Jurkat, Clone E6-1 (cell line): Measurements from ENCODE around the gene KIF1C. TPM values are rescaled to one million over a fixed set of nuclear protein-coding genes. Genes with fewer than 3 reads are reported as not detected.
A peak's percentile ranks its signal among the peaks of the same experiment; 100 is the strongest.

Experiments
- DNase-seq: peaks from one replicate; pipeline ENCODE4 v3.0.0-alpha.2; 2011; ENCODE audit warnings: low read depth, low spot score
- H3K4me3 ChIP-seq: 2 replicates; pipeline ENCODE4 v1.5.1; 2011; ENCODE audit warnings: mild to moderate bottlenecking, low read length, control low read depth, moderate library complexity
- polyA plus RNA-seq: library from polyadenylated mRNA; unstranded; fragments of >200 nt; gene quantifications from one replicate; pipeline ENCODE4 v1.2.1, GENCODE V29; 2012; ENCODE audit warnings: missing spikeins; ENCODE audit not compliant: insufficient read length, insufficient read depth

KIF1C gene
- polyA plus RNA-seq, result 23.6 TPM

DNA sequence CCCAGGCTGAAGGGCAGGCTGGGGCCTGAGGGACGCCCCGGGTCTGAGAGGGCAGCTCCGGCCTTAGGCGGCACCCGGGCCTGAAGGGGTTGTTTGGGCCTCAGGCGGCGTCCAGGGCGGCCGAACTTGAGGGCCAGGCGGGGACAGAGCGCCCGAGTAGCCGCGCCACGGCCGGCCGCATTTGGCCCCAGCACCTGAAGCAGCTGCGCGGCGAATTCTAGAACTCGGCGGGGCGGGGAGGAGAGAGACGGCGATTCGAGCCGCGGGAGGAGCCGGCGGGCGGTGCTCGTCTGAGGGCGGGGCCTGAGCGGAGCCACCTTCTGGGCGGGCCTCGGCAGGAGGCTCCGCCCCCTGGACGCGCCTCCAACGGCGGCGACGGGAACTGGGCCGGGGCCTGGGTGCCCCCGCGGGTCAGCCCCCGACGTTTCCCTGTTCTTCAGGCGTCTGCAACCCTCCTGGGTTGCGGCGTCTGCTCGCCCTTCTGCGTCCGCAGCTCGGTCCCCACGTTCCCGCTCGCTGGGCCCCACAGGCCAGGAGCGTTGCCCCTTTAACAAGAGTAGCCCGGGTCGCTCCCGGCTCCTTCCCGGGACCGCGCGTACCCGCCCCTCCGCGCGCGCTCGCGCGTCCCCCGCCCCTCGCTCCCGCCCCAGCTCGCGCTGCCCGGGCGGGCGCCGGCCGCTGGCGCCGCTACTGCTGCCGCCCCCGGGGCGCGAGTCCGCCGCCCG, at the start of gene KIF1C, which contains the start of gene INCA1:
Gene KIF1C, plus strand, starts transcription at position 649 of the 725 bp plus-strand sequence. CDS start 2,297 bp downstream, outside the sequence.
Gene INCA1, minus strand, starts transcription at position 221 of the 725 bp plus-strand sequence. CDS start 3,085 bp downstream, outside the sequence.
- DNase-seq, result peak; percentile 71
- H3K4me3 ChIP-seq, result peak within 1 kb of the TSS; percentile 66

DNA sequence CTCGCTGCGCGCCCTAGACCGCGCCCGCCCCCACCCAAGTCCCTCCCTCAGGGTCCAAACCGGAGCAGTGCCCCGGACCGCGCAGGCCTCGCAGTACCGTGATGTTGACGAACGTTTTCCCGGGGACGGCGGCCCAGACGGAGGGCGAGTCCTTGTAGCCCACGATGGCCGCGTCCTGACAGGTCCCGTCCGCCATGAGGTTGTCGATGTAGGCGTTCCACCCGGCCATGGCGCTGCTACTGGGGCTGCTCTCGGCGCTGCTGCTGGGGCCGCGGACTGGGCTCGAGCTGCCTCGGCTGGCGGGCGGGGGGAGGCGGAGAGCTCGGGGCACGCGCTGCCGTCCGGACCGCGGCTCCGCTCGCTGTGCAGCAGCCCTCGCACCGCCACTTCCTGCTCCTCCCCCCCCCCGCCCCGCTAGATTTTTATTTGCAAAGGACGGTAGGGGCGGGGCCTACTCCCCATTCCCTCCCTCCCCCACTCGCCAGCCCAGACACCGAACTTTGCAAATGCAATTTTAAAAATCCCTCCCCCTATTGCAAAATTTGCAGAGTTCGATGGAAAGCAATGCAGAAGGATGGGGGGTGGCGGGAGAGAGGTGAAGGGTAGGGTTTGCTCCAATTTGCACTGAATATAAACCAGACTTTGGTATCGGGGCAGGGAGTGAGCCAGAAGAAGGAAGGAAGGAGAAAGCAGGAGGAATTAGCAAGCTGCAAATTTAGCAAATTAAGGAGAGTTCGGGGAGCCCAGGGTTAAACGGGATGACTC, 49.4 kb upstream of the KIF1C start, which contains the start of gene PFN1:
Gene PFN1, minus strand, starts transcription at position 365 of the 765 bp plus-strand sequence. Its CDS starts 136 bp downstream, at position 229.
- peak; percentile 93 for DNase-seq
- H3K4me3 ChIP-seq, result peak within 1 kb of the TSS; percentile 92

DNA sequence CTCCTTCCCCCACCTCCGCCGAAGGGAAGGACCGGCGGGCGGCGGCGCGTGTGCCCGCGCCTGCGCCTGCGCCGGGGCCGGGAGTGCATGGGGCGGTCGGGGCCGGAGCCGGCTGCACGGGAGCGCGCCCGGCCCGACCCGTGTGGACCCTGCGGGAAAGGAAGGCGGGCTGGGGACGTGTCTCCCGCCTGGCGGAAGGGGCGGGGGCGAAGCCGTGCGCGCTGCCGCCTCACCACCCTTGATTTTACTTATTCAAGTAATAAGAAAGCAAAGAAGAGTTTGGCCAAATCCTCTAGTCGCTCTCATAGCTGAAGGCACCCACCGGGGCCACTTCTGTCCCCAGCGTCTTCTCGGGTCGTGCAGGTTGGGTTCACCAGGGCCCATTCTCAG, 48.8 kb upstream of the KIF1C start:
- DNase-seq, result peak; percentile 83
- peak overlapping the region; percentile 92 for H3K4me3 ChIP-seq

DNA sequence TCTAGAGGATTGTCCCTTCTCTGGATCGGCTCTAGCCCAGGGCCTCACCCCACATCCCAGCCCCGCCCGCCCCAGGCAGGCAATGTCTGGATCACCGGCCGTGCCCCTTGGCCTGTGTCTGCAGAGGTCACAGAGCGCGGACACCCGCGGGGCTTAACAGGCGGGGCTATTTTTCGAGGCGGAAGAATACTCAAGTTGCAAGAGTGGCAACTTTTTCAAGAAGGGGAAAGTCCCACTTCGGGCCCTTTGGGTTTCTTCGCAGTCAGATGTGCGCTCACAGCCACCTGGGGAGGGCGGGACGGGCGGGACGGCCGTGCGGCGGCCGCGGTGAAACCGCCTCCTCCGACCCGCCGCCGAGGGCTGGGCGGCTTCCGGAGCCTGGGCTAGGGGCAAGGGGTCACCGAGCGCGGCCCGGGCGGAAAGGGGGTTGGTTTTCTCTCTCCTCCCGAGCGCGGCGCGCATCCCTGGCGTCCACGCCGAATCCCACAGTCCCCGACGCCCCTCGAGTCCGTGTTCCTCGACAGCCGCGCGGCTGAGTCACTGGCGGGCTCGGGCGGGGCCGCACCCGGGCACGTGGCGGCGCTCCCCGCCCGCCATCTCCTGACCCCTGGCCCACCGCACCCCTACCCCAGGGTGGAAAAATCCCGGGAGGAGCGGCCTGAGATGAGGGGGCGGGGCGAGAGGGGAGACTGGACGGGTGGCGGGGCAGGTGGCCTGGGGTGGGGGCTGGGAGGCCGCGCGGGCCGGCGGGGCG, 48.3 kb upstream of the KIF1C start:
- peak; percentile 76 for DNase-seq
- H3K4me3 ChIP-seq, result peak overlapping the region; percentile 92

DNA sequence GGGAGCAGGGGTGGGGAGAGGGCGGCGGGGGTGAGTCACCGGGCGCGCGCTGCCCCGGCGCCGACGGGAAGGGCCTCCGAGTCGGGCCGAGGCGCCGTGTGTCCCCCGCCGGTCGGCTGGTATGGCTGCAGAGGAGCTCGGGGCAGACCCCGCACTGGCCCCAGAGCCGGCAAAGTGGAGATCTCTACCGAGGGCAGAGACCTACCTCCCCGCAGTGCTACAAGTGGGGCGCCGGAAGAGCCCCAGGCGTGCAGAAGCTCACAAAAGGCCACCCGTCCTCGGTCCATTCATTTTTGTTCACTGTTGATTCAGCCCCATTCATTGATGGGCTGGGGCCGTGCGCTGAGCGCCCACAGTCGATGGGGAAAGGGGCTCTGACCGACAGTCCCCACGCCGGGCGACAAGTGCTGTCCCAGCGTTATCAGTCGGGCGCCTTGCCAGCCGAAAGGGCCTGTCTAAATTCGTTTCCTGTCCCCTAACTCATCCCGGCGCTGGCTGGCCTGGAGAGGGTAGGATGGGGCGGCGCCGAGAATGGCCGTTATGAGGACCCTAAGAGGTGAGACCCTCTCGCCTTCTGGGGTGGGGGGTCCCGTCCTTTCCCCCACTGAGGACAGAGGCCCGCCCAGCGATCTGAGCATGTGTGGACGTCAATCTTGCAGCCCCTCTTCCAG, 47.5 kb upstream of the KIF1C start:
- peak overlapping the region; percentile 92 for H3K4me3 ChIP-seq
- DNase-seq, result no peak

DNA sequence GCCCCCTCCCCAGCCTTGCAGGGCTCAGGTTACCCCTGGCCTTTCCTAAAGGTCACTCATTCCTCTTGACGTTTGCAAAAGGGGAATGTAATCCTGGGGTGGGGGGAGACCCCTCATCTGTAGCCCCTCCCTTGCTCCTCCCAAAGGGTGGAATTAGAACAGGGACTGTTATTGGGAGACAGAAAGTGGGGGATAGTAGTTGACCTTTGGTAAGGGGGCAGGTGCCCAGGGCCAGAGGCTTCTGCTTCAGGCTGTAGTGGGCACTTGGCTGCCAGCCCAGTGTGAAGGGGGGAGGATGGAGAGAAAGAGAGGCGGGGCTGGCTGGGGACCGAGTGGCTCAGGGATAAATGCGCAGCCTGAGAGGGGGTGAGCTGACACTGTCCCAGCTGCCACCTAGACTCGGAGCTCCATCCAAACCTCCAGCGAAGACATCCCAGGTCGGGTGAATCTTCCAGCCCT, 47.0 kb upstream of the KIF1C start, which contains the start of gene ENO3:
Gene ENO3, plus strand, starts transcription at position 374 of the 459 bp plus-strand sequence. CDS start 711 bp downstream, outside the sequence.
- DNase-seq, result no peak
- peak within 1 kb of the TSS; percentile 92 for H3K4me3 ChIP-seq

DNA sequence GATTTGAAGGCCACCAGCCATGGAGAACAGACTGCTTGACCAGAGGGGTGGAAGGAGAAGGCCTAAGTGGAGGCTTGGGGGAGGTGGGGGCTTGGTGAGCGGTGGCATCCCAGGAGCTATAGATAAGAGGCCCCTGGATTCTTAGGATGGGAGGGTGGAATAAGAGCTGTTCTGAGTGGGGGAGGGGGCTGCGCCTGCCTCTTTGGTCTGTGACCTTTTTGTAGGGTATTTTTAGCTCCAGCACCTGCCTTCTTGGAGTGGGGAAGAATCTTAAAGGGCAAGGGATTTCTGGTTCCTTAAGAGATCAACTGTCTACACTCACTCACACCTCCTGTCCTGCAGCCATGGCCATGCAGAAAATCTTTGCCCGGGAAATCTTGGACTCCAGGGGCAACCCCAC, 46.3 kb upstream of the KIF1C start:
- no peak for DNase-seq
- no peak overlapping the region for H3K4me3 ChIP-seq

DNA sequence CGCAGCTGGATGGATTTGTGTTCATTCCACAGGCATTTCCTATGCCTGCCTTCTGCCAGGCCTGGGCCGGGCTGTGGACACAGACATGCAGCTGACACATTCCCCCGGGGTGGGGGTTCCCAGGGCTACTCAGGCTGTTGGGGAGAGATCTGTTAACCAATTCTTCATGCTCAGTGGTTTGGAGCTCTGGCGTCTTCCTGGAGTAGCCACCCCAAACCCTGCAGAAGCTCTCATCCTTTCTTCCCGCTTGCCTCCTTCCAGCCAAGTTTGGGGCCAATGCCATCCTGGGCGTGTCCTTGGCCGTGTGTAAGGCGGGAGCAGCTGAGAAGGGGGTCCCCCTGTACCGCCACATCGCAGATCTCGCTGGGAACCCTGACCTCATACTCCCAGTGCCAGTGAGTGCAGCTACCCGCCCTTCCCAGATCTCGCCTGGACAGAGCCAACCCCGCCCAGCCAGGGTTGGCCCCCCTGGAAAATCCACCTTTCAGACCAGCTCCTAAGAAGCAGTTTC, 44.2 kb upstream of the KIF1C start:
- H3K4me3 ChIP-seq, result no peak overlapping the region

DNA sequence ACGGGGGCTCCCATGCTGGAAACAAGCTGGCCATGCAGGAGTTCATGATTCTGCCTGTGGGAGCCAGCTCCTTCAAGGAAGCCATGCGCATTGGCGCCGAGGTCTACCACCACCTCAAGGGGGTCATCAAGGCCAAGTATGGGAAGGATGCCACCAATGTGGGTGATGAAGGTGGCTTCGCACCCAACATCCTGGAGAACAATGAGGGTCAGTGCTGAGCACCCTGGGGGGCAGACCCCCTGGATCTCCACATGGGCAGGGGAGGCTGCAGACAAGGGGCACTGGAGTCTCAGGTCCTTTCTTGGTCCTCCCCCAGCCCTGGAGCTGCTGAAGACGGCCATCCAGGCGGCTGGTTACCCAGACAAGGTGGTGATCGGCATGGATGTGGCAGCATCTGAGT, 42.7 kb upstream of the KIF1C start:
- H3K4me3 ChIP-seq, result no peak overlapping the region

More for the DNA sequence above, 44.2 kb upstream of the KIF1C start:
- no peak for DNase-seq

DNA sequence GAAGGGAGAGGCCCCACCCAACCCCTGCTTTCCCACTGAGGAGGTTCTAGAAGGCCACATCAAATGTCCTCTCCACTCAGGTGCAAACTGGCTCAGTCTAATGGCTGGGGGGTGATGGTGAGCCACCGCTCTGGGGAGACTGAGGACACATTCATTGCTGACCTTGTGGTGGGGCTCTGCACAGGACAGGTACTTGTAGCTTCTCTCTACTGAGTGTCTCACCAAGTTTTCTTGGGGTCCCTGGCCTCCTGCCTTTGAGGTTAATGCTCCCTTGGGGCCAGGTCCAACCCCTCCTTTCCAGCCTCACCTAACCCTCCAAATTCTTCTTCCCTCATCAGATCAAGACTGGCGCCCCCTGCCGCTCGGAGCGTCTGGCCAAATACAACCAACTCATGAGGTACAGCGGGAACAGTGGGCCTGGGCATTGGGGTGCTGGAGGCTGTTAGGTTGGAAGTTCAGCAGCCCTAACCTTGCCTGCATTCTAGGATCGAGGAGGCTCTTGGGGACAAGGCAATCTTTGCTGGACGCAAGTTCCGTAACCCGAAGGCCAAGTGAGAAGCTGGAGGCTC, 41.2 kb upstream of the KIF1C start:
- no peak overlapping the region for H3K4me3 ChIP-seq
- DNase-seq, result no peak

More for the DNA sequence above, 42.7 kb upstream of the KIF1C start:
- DNase-seq, result no peak

DNA sequence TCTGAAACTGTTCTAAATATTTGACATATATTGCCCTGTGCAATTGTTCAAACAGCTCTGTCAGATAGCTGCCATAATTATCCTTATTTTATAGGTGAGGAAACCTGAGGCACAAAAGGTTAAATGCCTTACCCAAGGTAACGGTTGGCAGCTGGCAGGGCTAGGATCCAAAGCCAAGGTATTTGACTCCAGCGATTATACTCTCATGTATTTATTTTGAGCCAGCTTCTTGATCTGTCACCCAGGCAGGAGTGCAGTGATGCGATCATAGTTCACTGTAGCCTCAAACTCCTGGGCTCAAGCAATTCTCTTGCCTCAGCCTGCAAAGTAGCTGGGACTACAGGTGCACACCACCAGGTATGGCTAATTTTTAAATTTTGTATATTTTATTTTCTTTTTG, 39.6 kb upstream of the KIF1C start:
- H3K4me3 ChIP-seq, result no peak overlapping the region
- DNase-seq, result no peak

DNA sequence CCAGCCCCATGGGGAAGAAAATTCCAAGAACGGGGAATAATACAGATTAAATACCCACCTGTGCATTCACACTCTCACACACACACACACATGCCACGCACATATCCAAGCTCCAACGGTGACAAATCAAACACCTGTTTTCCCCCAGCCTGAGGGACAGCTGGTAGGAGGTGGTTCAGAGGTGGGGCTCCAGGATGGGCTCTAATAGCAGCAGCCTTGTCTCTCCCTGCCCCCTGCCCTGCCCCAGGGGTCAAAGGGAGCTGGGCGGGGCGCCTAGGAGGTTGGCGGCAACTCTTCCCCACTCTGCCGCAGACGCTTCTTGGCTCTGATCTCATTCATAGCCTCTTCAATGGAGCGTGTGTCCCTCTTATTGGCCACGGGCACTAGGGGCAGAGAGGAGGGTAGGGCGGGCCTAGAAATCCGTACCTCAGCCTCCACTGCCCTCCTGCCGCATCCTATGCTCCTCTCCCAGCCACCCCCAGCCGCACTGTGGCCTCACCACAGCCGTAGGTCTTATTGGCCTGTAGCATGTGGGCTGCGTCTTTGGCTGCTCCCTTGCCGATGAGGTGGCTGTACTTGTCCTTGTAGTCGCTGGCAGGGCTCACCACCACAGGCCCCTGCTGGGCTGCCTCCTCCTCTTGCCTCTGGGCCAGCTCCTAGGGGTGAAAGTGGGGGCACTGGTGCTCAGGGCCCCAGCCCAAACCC, 38.3 kb upstream of the KIF1C start:
- DNase-seq, result no peak
- H3K4me3 ChIP-seq, result no peak overlapping the region

DNA sequence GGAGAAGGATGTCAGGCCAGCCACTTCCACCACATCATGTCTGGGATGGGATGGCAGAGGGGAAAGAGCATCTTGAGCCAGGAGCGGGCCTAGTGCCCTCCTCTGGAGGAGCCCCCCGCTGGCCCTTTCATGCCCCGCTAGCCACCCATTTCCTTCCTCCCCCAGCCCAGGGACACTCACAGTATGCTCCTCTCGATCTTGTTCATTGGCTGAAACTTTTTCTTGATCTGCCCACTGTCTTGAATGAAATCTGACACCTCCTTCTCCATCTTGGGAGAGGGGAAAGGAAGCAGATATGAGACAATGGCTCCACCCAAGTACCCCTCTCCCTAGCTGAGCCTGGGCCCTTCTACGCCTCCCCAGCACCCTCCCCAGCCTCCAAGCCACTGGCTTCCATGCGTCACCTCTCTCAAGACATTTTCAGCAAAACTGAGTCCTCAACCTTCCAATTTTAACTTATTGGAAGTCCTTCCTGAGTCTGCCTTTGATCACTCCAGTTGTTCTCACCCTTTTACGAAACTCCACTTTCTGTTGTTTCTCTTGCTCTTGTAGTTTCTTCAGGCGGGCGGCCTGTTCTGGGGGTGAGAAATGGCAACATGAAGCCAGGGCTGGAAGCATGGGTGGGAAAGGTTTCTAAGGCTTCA, 37.3 kb upstream of the KIF1C start:
- DNase-seq, result no peak
- H3K4me3 ChIP-seq, result no peak overlapping the region

DNA sequence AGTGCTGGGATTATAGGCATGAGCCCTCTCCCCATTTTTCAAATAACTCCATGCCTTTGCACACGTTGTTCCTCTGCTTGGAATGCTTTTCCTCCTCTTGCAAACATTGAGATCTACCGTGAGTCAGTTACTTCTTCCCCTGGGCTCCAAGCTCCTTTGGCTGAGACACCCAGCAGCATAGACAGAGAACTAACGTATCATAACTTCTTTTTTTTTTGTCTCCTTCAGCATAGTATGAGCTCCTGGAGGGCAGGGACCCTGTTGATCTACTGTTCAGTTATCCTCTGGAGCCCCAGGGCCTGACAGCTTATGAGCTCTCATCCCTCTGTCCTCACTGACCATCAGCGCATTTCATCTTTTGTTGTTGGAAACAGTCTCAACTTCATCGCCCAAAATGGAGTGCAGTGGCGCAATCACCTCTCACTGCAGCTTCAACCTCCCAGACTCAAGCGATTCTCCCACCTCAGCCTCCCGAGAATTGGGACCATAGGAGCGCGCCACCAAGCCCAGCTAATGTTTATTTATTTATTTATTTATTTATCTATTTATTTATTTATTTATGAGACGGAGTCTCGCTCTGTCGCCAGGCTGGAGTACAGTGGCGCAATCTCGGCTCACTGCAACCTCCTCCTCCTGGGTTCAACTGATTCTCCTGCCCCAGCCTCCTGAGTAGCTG, 32.3 kb upstream of the KIF1C start:
- no peak for DNase-seq
- no peak overlapping the region for H3K4me3 ChIP-seq

DNA sequence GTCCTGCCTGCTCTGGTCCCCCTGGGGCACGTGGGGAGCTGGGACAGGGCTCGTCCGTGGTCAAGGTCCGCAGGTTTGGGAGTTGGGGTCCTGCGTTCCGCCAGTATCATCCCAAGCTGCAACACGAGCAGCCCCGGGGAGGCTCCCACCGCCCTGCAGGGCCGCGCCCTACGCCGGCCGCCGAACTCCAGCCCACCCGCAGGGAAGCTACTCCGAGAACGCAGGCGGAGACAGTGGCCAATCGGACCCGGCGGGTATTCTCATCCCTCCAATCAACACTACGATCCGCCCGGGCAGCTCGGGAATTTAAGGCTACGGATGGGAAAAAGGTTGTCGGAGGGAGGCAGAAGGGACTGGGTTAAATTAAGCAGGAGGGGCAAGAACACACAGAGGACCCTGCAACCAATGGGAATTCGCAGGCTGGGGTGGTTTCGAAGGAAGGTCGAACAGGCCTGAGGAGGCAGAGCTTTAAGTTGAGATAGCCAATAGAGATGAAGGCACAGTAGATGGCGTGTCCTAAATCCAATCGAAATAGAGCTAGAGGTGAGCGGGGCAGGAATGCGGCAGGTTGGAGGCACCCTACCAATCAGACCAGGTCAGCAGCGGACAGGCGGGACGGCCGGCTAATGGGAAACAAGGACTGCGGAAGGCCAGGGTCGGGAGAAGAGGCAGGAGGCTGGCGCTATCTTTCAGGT, 30.8 kb upstream of the KIF1C start:
- DNase-seq, result peak; percentile 100
- H3K4me3 ChIP-seq, result peak overlapping the region; percentile 71
